Measurements from ENCODE around the gene PPP2R2B. TPM values are rescaled to one million over a fixed set of nuclear protein-coding genes. Genes with fewer than 3 reads are reported as not detected.

PPP2R2B gene
- polyA plus RNA-seq, 1 donor (not counting 4 experiments of a cell fraction or from before 2014, with no cell fraction given): 0.33 TPM

- Histone ChIP-seq H3K9me3 (ENCODE audit: control insufficient read depth, low read depth, low read length) (no peaks in the 10 kb centered on the region), H3K9ac (ENCODE audit: control insufficient read depth, extremely low read depth, insufficient read depth, low read length) (no peak overlapping the region), H4K20me1 (ENCODE audit: control insufficient read depth, extremely low read depth, insufficient read depth, low read length) (no peaks in the 10 kb centered on the region), H2AFZ (ENCODE audit: control insufficient read depth, low read length) (no peak overlapping the region), H3K36me3 (ENCODE audit: control insufficient read depth in 2 of 2, extremely low read depth in 1 of 2, insufficient read depth in 2 of 2, low read length in 2 of 2) (no peaks in the 10 kb centered on the region), H3K4me1 (ENCODE audit: control insufficient read depth, extremely low read depth, insufficient read depth, low read length) (peaks cover 5% of the 10 kb centered on the region), H3K4me3 (ENCODE audit: control insufficient read depth in 2 of 3, extremely low read depth in 1 of 3, insufficient read depth in 2 of 3, low read depth in 1 of 3, low read length in 3 of 3) (no peak overlapping the region), H3K4me2 (ENCODE audit: control insufficient read depth, extremely low read depth, insufficient read depth, low read depth, low read length) (no peak overlapping the region), H3K27me3 (ENCODE audit: control insufficient read depth, extremely low read depth, insufficient read depth, low read length) (no peaks in the 10 kb centered on the region), H3K79me2 (ENCODE audit: control insufficient read depth, insufficient read depth, low read length) (no peaks in the 10 kb centered on the region), H3K27ac (ENCODE audit: control insufficient read depth, insufficient read depth, low read length) (no peak overlapping the region), H3K9me1 (ENCODE audit: control insufficient read depth, extremely low read depth, insufficient read depth, low read length) (no peaks in the 10 kb centered on the region)
- FAIRE-seq (no peak), DNase-seq (ENCODE audit: low read depth, low spot score) (no peak)
- dilution Hi-C loops (cut with MboI; ENCODE audit: extremely low pct_ligation_motif_present, low sequenced_read_pairs): no loop called here
- no peak for TF ChIP-seq EZH2 (IDR thresholded peaks at IDR 0.05; ENCODE audit: low read length)
- no peak for TF ChIP-seq CTCF (optimal IDR thresholded peaks at IDR 0.05 in 1 of 3, IDR thresholded peaks at IDR 0.05 in 1 of 3, conservative IDR thresholded peaks at IDR 0.05 in 1 of 3; ENCODE audit: extremely low read depth in 1 of 3, insufficient read depth in 2 of 3, low read length in 3 of 3)
These were observed 310.4 kb downstream of the PPP2R2B start for GRCh38 chr5:146568161-146568560.

DNA sequence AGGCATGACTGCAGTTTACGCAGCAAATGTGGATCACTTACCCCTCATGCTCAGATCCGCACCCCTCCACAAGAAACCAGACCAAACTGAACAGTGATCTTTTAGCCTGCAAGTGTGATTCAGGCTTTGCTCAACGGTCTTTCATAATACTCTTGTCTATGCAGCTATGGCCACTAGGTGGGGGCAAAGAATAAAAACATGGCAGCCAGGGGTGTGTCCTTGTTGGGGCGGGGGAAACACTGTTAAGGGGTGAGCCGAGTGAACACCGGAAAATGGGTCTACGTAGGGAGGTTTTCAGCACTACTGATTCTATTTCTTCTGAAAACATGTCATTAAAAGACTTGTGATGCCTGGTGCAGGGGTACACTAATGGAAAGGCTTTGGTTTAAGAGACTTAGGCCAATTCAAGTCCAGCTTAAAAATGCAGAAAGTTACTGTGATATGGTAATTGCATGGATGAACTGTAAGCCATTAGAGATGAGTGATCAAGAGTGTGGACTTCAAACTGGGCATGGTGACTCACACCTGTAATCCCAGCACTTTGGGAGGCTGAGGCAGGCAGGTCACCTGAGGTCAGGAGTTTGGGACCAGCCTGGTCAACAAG lies 312.7 kb downstream of the PPP2R2B start:
- H3K27ac ChIP-seq (ENCODE audit: control insufficient read depth, insufficient read depth, low read length): no peak overlapping the region
- H3K79me2 ChIP-seq (ENCODE audit: control insufficient read depth, insufficient read depth, low read length): no peaks in the 10 kb centered on the region
- no peak for TF ChIP-seq EZH2 (IDR thresholded peaks at IDR 0.05; ENCODE audit: low read length)
- TF ChIP-seq CTCF (optimal IDR thresholded peaks at IDR 0.05 in 1 of 3, IDR thresholded peaks at IDR 0.05 in 1 of 3, conservative IDR thresholded peaks at IDR 0.05 in 1 of 3; ENCODE audit: extremely low read depth in 1 of 3, insufficient read depth in 2 of 3, low read length in 3 of 3): peak; percentile 52 to 60 (median 59)
- no peaks in the 10 kb centered on the region for H3K9me3 ChIP-seq (ENCODE audit: control insufficient read depth, low read depth, low read length)
- H3K36me3 ChIP-seq (ENCODE audit: control insufficient read depth in 2 of 2, extremely low read depth in 1 of 2, insufficient read depth in 2 of 2, low read length in 2 of 2): no peaks in the 10 kb centered on the region
- H4K20me1 ChIP-seq (ENCODE audit: control insufficient read depth, extremely low read depth, insufficient read depth, low read length): no peaks in the 10 kb centered on the region
- peak; percentile 29 for FAIRE-seq
- no peak overlapping the region for H3K4me3 ChIP-seq (ENCODE audit: control insufficient read depth in 2 of 3, extremely low read depth in 1 of 3, insufficient read depth in 2 of 3, low read depth in 1 of 3, low read length in 3 of 3)
- H2AFZ ChIP-seq (ENCODE audit: control insufficient read depth, low read length): no peak overlapping the region
- H3K27me3 ChIP-seq (ENCODE audit: control insufficient read depth, extremely low read depth, insufficient read depth, low read length): no peaks in the 10 kb centered on the region
- H3K9ac ChIP-seq (ENCODE audit: control insufficient read depth, extremely low read depth, insufficient read depth, low read length): no peak overlapping the region
- DNase-seq (ENCODE audit: low read depth, low spot score): no peak
- H3K9me1 ChIP-seq (ENCODE audit: control insufficient read depth, extremely low read depth, insufficient read depth, low read length): no peaks in the 10 kb centered on the region
- no peak overlapping the region for H3K4me2 ChIP-seq (ENCODE audit: control insufficient read depth, extremely low read depth, insufficient read depth, low read depth, low read length)
- peaks cover 5% of the 10 kb centered on the region for H3K4me1 ChIP-seq (ENCODE audit: control insufficient read depth, extremely low read depth, insufficient read depth, low read length)
- dilution Hi-C loops (cut with MboI; ENCODE audit: extremely low pct_ligation_motif_present, low sequenced_read_pairs): no loop called here
